GM12875 (cell line): ENCODE data around the gene EFNB1.

ENCODE experiments used
- H3K4me3 ChIP-seq: one replicate; pipeline ENCODE4 v1.5.1; 2011; ENCODE audit warnings: low read depth, low read length, control low read depth
- TF ChIP-seq, protein P1 (sequence below): IDR thresholded peaks from 2 replicates; pipeline ENCODE4 v1.5.1; 2011; ENCODE audit warnings: low read depth, mild to moderate bottlenecking, control low read depth, inconsistent platforms, low read length, moderate library complexity, borderline replicate concordance; ENCODE audit not compliant: insufficient read depth

Gene EFNB1

GRCh38 chrX:68829582-68830418 lies 979 bp downstream of the EFNB1 start:
- TF ChIP-seq, protein P1, sequence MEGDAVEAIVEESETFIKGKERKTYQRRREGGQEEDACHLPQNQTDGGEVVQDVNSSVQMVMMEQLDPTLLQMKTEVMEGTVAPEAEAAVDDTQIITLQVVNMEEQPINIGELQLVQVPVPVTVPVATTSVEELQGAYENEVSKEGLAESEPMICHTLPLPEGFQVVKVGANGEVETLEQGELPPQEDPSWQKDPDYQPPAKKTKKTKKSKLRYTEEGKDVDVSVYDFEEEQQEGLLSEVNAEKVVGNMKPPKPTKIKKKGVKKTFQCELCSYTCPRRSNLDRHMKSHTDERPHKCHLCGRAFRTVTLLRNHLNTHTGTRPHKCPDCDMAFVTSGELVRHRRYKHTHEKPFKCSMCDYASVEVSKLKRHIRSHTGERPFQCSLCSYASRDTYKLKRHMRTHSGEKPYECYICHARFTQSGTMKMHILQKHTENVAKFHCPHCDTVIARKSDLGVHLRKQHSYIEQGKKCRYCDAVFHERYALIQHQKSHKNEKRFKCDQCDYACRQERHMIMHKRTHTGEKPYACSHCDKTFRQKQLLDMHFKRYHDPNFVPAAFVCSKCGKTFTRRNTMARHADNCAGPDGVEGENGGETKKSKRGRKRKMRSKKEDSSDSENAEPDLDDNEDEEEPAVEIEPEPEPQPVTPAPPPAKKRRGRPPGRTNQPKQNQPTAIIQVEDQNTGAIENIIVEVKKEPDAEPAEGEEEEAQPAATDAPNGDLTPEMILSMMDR, result no peak
- H3K4me3 ChIP-seq, result peak overlapping the region; percentile 56

- TF ChIP-seq, protein P1, result no peak
- no peak overlapping the region for H3K4me3 ChIP-seq
Measured at GRCh38 chrX:68830419-68831404, 1.9 kb downstream of the EFNB1 start.

DNA sequence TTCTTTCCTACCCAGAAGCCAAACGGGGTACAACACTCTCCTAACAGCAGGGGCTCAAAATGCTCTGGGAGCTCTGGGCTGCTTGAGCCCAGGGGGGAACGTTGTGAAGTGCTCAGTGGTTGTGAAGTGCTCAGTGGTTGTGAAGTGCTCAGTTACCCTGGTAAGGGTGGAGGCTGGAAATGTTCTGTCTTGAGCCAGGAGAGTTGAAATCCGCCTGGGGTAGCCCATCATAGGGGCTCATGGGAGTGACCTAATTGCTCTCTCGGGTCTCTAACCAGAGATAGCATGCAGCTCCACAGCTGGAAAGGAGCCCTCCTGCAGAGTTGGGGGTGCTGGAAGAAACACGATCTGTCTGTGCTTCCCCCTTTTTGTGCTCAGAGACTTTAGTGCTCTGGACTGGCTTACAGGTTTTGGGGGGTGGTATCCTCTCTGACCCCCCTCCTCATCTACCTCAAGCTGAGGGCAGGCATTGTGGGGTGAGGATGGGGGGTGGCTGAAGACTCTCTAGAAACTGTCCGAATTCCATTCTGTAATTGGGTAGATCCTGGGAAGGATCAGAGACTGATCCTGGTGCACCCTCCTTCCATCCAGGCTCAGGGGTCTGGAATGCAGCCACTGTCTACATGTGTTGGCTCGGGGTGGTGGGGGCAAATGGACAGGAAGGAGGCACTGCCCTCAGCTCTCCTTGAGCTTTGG lies 2.7 kb downstream of the EFNB1 start:
- TF ChIP-seq, protein P1, result no peak
- H3K4me3 ChIP-seq, result no peak overlapping the region

- TF ChIP-seq, protein P1, result no peak
- no peak overlapping the region for H3K4me3 ChIP-seq
Measured at GRCh38 chrX:68832101-68832416, 3.2 kb downstream of the EFNB1 start.

DNA sequence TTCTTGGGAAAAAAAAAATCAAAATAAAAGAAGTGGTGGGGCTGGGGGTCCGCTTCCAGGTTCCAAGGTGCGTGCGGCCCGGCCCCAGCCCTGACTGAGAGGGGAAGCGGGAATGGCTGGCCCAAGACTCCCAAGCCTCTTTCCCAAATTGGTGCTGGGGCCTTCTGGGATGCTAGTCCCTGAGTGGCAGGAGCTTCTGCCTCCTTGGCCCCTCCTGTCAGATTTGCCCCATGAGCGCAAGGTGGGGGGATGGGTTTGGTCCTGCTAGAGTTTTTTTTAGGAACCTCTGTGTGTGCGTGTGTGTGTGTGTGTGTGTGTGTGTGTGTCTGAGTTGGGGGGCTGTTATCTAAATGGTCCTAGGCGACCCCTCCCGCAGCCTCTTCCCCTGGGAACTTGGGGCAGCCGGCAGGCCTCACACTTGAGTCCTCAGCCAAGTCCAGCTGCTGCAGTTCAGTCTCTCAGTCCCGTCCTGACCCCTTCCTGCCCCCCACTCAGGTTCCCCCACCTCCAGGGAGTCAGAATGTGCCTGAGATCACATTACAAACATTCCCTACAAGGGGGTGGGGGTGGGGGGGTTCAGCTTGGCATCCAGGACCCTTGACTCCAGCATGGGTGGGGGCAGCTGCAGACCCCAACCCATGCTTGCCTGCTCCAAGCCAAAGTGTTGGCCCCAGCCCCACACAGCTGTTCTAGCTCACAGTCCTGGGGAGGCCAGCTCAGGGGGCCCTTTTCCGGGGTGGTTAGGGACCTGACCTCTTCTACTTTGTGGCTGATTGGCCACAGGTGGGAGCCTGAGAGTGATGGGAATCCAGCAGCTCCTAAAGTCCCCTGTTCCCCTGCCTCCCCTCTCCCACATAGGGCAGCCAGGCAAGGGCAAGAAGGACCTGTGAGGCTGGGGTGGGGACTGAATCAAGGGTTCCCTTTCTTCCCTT lies 4.0 kb downstream of the EFNB1 start:
- no peak overlapping the region for H3K4me3 ChIP-seq
- TF ChIP-seq, protein P1, result no peak

DNA sequence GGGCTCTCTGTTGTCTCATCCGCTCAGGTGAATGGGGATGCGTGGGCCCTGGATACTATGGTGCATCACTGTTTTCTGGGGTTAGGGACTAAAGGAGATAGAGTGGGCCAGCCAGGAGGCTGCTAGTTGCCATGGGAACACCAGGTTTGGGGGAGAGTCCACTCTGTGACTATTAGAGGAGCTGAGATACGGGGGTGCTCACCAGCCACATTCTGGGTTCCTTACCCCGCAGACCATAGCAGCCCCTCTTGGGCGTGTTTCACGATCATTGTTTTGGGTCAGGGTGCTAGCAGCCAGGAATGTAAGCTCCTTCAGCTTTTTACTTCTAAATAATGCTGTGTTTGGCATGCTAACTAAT lies 4.6 kb downstream of the EFNB1 start:
- H3K4me3 ChIP-seq, result no peak overlapping the region
- TF ChIP-seq, protein P1, result no peak
